ENCODE measurements around the gene NOC4L. TPM values are rescaled to one million over a fixed set of nuclear protein-coding genes. Genes with fewer than 3 reads are reported as not detected.

The NOC4L gene
- total RNA-seq (10 to 100 TPM in 3 of 10 donors, 1 to 10 TPM in 7; 7.4 to 13.8 (median 9.0) TPM), polyA plus RNA-seq (10 to 100 TPM; 20.8 to 22.2 TPM)
- long read RNA-seq, donor 1, transcript NOC4L-201 (15 exons, 1,632 nt) = major isoform, 12 of 17 reads
- long read RNA-seq, donor 1, partial matches to known transcripts = 3 of 17 reads
- long read RNA-seq, donor 1, other reads (novel, unspliced or antisense) = 1 of 17 reads
- long read RNA-seq, donor 2, transcript NOC4L-201 (15 exons, 1,632 nt) = major isoform, 10 of 14 reads
- long read RNA-seq, donor 2, partial matches to known transcripts = 2 of 14 reads
- long read RNA-seq, donor 2, other reads (novel, unspliced or antisense) = 1 of 14 reads
- long read RNA-seq, donor 3, transcript NOC4L-201 (15 exons, 1,632 nt) = major isoform, 39 of 46 reads
- long read RNA-seq, donor 3, partial matches to known transcripts = 2 of 46 reads
- long read RNA-seq, donor 3, other reads (novel, unspliced or antisense) = 4 of 46 reads

DNA sequence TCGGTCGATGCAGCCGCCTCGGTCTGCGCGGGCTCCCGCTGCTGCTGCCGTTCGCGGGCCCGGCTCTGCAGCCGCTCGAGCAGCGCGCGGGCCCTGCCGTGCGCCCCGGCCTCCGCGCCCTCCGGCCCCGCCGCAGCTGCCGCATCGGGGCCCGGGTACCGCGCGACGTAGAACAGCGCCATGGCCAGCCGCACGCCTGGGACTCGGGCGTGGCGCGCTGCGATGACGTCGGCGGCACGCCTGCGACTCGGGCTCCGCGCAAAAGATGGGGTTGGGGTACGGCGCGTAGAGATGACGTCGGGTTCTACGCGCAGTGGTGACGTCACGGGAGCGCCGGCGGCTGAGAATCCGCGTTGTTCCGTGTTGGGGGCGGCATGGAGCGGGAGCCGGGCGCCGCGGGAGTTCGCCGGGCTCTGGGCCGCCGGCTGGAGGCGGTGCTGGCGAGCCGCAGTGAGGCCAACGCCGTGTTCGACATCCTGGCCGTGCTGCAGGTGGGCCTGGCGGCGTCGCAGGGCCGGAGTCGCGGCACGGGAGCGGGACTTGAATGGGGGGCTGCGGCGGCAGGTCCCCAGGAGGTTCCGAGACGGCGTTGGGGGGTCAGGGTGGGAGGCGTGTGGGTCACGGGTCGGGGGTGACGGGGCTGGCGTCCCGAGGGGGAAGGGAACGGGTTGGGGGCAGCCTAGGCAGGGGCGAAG lies at the start of gene NOC4L, which contains the start of gene DDX51:
TSS of gene NOC4L (plus strand) at position 343 of the 695 bp plus-strand sequence. CDS start at position 375, 32 bp downstream.
TSS of gene DDX51 (minus strand) at position 205 of the 695 bp plus-strand sequence. CDS start at position 182, 23 bp downstream.
- DNase-seq = peak; percentile 94 to 95
- H3K4me3 ChIP-seq = peak within 1 kb of the TSS; percentile 65 to 99 (median 90)
- intact Hi-C loops (cut with DNase I) = loop anchor here in 1 of 10 donors (5.0 kb wide), 1 partner anchor 62 kb away; no protein-coding TSS in a partner anchor
- H3K27ac ChIP-seq = peak within 1 kb of the TSS in 9 of 10 donors; percentile 51 to 92 (median 82)
- ATAC-seq = peak; percentile 85 to 96 (median 93)
- TF ChIP-seq, protein P1, sequence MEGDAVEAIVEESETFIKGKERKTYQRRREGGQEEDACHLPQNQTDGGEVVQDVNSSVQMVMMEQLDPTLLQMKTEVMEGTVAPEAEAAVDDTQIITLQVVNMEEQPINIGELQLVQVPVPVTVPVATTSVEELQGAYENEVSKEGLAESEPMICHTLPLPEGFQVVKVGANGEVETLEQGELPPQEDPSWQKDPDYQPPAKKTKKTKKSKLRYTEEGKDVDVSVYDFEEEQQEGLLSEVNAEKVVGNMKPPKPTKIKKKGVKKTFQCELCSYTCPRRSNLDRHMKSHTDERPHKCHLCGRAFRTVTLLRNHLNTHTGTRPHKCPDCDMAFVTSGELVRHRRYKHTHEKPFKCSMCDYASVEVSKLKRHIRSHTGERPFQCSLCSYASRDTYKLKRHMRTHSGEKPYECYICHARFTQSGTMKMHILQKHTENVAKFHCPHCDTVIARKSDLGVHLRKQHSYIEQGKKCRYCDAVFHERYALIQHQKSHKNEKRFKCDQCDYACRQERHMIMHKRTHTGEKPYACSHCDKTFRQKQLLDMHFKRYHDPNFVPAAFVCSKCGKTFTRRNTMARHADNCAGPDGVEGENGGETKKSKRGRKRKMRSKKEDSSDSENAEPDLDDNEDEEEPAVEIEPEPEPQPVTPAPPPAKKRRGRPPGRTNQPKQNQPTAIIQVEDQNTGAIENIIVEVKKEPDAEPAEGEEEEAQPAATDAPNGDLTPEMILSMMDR (IDR thresholded peaks at IDR 0.05) = peak in 1 of 9 donors; percentile 16
- no peaks in the 10 kb centered on the region for H3K9me3 ChIP-seq
- H3K4me1 ChIP-seq = peaks cover 12 to 30% (median 23%) of the 10 kb centered on the region in 9 donors
- WGBS, 2 donors = 0 to 1% methylated on average over 91 to 98 of the region's 100 CpGs
- no peaks in the 10 kb centered on the region for H3K27me3 ChIP-seq
- H3K36me3 ChIP-seq = peaks cover 6 to 66% (median 26%) of the 10 kb centered on the region in 9 donors

DNA sequence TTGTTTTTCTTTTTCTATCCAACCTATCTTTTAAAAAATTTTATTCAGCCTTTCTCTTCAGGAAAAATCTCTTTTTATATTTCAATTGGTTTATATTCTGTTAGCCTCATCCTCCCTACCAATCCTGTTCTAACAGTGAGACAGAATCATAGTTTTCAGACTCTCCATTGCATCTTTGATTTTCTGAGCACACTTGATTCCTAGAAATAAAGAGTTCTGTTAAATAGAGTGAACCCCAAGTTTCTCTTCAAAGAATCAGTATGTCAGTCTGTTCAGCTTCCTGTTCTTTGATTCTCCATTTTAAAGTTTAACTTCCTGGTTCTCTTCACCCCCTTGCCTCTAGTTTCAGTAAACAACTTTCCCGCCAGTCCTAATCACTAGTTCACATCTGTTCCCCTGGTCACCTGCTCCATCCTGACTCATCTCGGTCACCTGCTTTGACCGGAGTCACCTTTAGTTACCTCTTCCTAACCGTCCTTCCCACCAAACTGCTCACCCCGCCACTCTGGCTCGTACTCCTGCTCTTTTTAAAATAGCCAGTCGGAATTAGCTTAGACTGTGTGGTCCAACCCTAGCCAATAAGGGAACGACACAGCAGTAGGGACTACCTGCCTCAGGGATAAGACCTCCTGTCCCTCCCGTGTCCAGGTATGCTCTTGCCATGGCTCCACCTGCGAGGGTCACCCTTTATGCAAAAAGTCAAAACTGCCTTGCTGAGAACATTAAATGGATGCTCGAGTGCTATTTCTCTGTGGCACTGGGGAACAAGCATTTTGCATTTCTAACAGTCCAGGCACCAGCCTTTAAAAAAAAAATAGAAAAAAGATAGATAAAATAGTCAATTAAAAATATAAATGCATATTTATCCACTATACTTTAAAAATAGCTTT lies 48.5 kb upstream of the NOC4L start:
- TF ChIP-seq, protein P1 (IDR thresholded peaks at IDR 0.05) = no peak
- no peak for DNase-seq
- Histone ChIP-seq H3K36me3 (peaks cover 0 to 74% (median 8%) of the 10 kb centered on the region in 9 donors), H3K4me1 (peaks cover 0 to 5% (median 0%) of the 10 kb centered on the region in 9 donors), H3K9me3 (no peaks in the 10 kb centered on the region), H3K4me3 (no peak overlapping the region), H3K27ac (peak overlapping the region in 1 of 10 donors; percentile 8), H3K27me3 (no peaks in the 10 kb centered on the region)
- ATAC-seq = no peak
- WGBS, 2 donors = 93 to 95% methylated on average over 11 of the region's 11 CpGs
- intact Hi-C loops (cut with DNase I) = no loop called here

DNA sequence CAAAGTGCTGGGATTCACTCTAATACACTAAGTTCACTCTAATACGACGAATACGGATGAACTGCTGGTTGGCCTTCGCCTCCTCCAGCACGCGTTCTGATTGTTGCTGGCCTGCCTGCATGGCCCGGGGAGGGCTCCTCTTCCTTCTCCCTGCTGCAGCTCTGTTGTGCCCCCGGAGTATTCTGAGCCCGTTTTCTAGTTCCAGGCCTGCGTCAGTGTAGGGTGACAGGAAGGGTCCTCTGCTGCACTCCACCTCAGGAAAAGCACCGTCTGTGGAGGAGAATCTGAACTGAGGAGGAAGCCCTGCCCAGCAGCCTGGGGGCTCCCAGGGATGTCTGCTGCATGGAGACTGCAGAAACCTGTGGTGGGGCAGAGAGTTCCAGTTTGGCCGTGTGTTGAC lies 44.5 kb upstream of the NOC4L start:
- no peak for DNase-seq
- H3K36me3 ChIP-seq = peaks cover 0 to 55% (median 0%) of the 10 kb centered on the region in 9 donors
- peak in 1 of 8 donors; percentile 28 for ATAC-seq
- H3K27me3 ChIP-seq = no peaks in the 10 kb centered on the region
- no peak overlapping the region for H3K27ac ChIP-seq
- no peak overlapping the region for H3K4me3 ChIP-seq
- no peaks in the 10 kb centered on the region for H3K9me3 ChIP-seq
- peaks cover 0 to 5% (median 0%) of the 10 kb centered on the region in 9 donors for H3K4me1 ChIP-seq
- intact Hi-C loops (cut with DNase I) = no loop called here
- WGBS, 2 donors = 86 to 90% methylated on average over 12 of the region's 12 CpGs
- TF ChIP-seq, protein P1 (IDR thresholded peaks at IDR 0.05) = no peak
